Measurements from ENCODE around the gene MAGEA12.
"Not testable (repeated sequence)": the region's sequence is repeated elsewhere in the genome, so short reads cannot be mapped to it uniquely, and the experiment has no call there.

The MAGEA12 gene

GRCh38 chrX:152766562-152766961 is 33.0 kb downstream of the MAGEA12 start:
- not testable (repeated sequence) for DNase-seq (ENCODE audit: low spot score)

GRCh38 chrX:152769549-152770289 is 36.2 kb downstream of the MAGEA12 start, which contains the start of gene MAGEA6:
TSS of gene MAGEA6 (minus strand) at chrX:152769689. CDS start at chrX:152767650, 2,039 bp downstream.
- DNase-seq (ENCODE audit: low spot score), result not testable (repeated sequence)

DNA sequence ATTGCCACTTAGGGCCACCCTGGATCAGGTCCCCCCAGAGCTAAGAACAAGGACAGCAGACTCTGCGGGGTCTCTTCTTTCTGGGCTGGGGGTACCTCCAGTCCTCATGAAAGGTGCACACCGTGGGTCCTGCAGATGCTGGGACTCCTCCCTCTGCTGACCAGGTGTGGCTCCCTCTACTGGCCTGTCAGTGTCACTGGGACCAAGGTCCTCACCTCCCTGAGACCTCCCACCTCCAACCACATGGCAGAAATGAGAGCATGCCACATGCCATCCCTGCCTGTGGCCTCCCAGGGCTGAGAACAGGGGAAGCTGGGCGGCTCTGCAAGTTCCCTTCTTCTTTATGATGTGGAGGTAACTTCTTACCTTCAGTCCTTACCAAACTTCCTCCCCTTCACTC is 53.5 kb downstream of the MAGEA12 start:
- DNase-seq (ENCODE audit: low spot score), result not testable (repeated sequence)
